IMR-90 (cell line): ENCODE data around the gene MYF6. TPM values are rescaled to one million over a fixed set of nuclear protein-coding genes. Genes with fewer than 3 reads are reported as not detected.

Source experiments
- ATAC-seq: fragments of 200-7000 bp; cut with Tn5 transposase; 2 replicates; pipeline ENCODE4 v1.9.1; 2020; ENCODE audit warnings: low read depth, mild to moderate bottlenecking, moderate library complexity
- BruUV-seq: library from RNA; stranded (reverse); fragments of 400-500 nt; replicated peaks from 2 replicates; lab custom pipeline; 2021; lab: Mats Ljungman, UMichigan
- CTCF ChIA-PET: fragments of 300-600 bp; formaldehyde crosslinking; extraction: SDS; loops from one replicate; lab custom pipeline; 2021; ENCODE audit warnings: antibody characterized with exemption; lab: Yijun Ruan, JAX
- POLR2A ChIA-PET: fragments of 300-600 bp; sonication (Branson Sonifier 250); formaldehyde crosslinking; loops from one replicate; lab custom pipeline; 2022; ENCODE audit warnings: antibody characterized with exemption; ENCODE audit not compliant: unreplicated experiment; lab: Charles Lee
- DNase-seq: peaks from one replicate; pipeline ENCODE4 v3.0.0; 2013
- H2AFZ ChIP-seq: replicated peaks from 2 replicates; pipeline ENCODE3; 2013; ENCODE audit warnings: low read length, mild to moderate bottlenecking; ENCODE audit not compliant: poor library complexity
- H2AK5ac ChIP-seq: 2 replicates; pipeline ENCODE4 v1.6.1; 2013; ENCODE audit warnings: low read depth, low read length, inconsistent platforms
- H2AK9ac ChIP-seq: replicated peaks from 2 replicates; pipeline ENCODE3; 2013; ENCODE audit warnings: mild to moderate bottlenecking, low read depth, low read length, moderate library complexity; ENCODE audit not compliant: poor library complexity
- H2BK120ac ChIP-seq: 2 replicates; pipeline ENCODE4 v1.6.1; 2013; ENCODE audit warnings: low read depth, low read length, inconsistent platforms
- H2BK15ac ChIP-seq: 3 replicates; pipeline ENCODE4 v1.6.1; 2013; ENCODE audit warnings: low read depth, low read length, inconsistent platforms
- H2BK20ac ChIP-seq: 2 replicates; pipeline ENCODE4 v1.6.1; 2013; ENCODE audit warnings: low read depth, mild to moderate bottlenecking, inconsistent platforms, low read length, moderate library complexity
- H2BK5ac ChIP-seq: 2 replicates; pipeline ENCODE4 v1.6.1; 2013; ENCODE audit warnings: mild to moderate bottlenecking, low read depth, low read length, inconsistent platforms; ENCODE audit not compliant: poor library complexity, severe bottlenecking
- H3K14ac ChIP-seq: replicated peaks from 2 replicates; pipeline ENCODE4 v1.6.1; 2013; ENCODE audit warnings: low read depth, low read length, inconsistent platforms
- H3K18ac ChIP-seq: 2 replicates; pipeline ENCODE4 v1.6.1; 2013; ENCODE audit warnings: low read depth, low read length, control low read depth
- H3K23ac ChIP-seq: 2 replicates; pipeline ENCODE4 v1.6.1; 2013; ENCODE audit warnings: low read depth, low read length, inconsistent platforms
- H3K27ac ChIP-seq: 2 replicates; pipeline ENCODE4 v1.5.1; 2013; ENCODE audit warnings: mild to moderate bottlenecking, control low read depth, low read length; ENCODE audit not compliant: insufficient read depth
- H3K27me3 ChIP-seq: 2 replicates; pipeline ENCODE4 v1.6.1; 2013; ENCODE audit warnings: low read length; ENCODE audit not compliant: control insufficient read depth, insufficient read depth
- H3K36me3 ChIP-seq: 2 replicates; pipeline ENCODE4 v1.6.1; 2013; ENCODE audit warnings: low read length, mixed read lengths; ENCODE audit not compliant: control insufficient read depth, insufficient read depth
- H3K4ac ChIP-seq: 2 replicates; pipeline ENCODE4 v1.6.1; 2013; ENCODE audit warnings: low read depth, low read length, inconsistent platforms
- H3K4me1 ChIP-seq: 2 replicates; pipeline ENCODE4 v1.6.1; 2013; ENCODE audit warnings: low read length, mixed read lengths; ENCODE audit not compliant: control insufficient read depth, insufficient read depth
- H3K4me2 ChIP-seq: 2 replicates; pipeline ENCODE4 v1.6.1; 2013; ENCODE audit warnings: low read depth, mild to moderate bottlenecking, control low read depth, low read length, moderate library complexity
- H3K4me3 ChIP-seq: 2 replicates; pipeline ENCODE4 v1.5.1; 2013; ENCODE audit warnings: low read depth, mild to moderate bottlenecking, control low read depth, low read length, moderate library complexity; ENCODE audit not compliant: insufficient read depth
- H3K56ac ChIP-seq: 2 replicates; pipeline ENCODE4 v1.6.1; 2013; ENCODE audit warnings: low read length, inconsistent platforms; ENCODE audit not compliant: insufficient read depth; ENCODE audit errors: extremely low read depth
- H3K79me1 ChIP-seq, 2 experiments: 2 replicates each; pipeline ENCODE4 v1.6.1; 2013; ENCODE audit warnings: low read length in 2 of 2, inconsistent platforms in 1 of 2, low read depth in 1 of 2
- H3K9ac ChIP-seq: 2 replicates; pipeline ENCODE4 v1.6.1; 2013; ENCODE audit warnings: low read depth, low read length, control low read depth
- H3K9me1 ChIP-seq: 2 replicates; pipeline ENCODE4 v1.6.1; 2013; ENCODE audit warnings: low read length, inconsistent platforms; ENCODE audit not compliant: insufficient read depth
- H3K9me3 ChIP-seq: 2 replicates; pipeline ENCODE4 v1.6.1; 2013; ENCODE audit warnings: low read length; ENCODE audit not compliant: control insufficient read depth, insufficient read depth
- H4K20me1 ChIP-seq: 2 replicates; pipeline ENCODE4 v1.6.1; 2013; ENCODE audit warnings: low read length, inconsistent platforms; ENCODE audit not compliant: insufficient read depth
- H4K5ac ChIP-seq: 2 replicates; pipeline ENCODE4 v1.6.1; 2013; ENCODE audit warnings: mild to moderate bottlenecking, low read depth, low read length, control low read depth
- H4K8ac ChIP-seq, 2 experiments: 2 replicates each; pipeline ENCODE4 v1.6.1; 2013; ENCODE audit warnings: low read depth in 2 of 2, low read length in 2 of 2, control low read depth in 1 of 2, inconsistent platforms in 1 of 2
- H4K91ac ChIP-seq: 2 replicates; pipeline ENCODE4 v1.6.1; 2013; ENCODE audit warnings: low read depth, low read length, inconsistent platforms; ENCODE audit not compliant: insufficient read depth
- BHLHE40 ChIP-seq: fragments of 150-350 bp; IDR thresholded peaks from 2 replicates; pipeline ENCODE4 v1.6.1; 2016; ENCODE audit warnings: mild to moderate bottlenecking, low read depth, low read length
- FOS ChIP-seq: fragments of 150-350 bp; IDR thresholded peaks from 2 replicates; pipeline ENCODE4 v1.6.1; 2016; ENCODE audit warnings: low read depth, low read length
- MAZ ChIP-seq: IDR thresholded peaks from 2 replicates; pipeline ENCODE4 v1.6.1; 2012; ENCODE audit warnings: low read depth, mild to moderate bottlenecking, low read length, improper control_type of control experiment, moderate library complexity, borderline replicate concordance
- NFE2L2 ChIP-seq: fragments of 150-350 bp; IDR thresholded peaks from 2 replicates; pipeline ENCODE4 v1.6.1; 2016; ENCODE audit warnings: low read depth, mild to moderate bottlenecking, low read length
- POLR2A ChIP-seq: IDR thresholded peaks from 2 replicates; pipeline ENCODE4 v1.6.1; 2012; ENCODE audit warnings: mild to moderate bottlenecking, low read depth, low read length
- RCOR1 ChIP-seq: IDR thresholded peaks from 2 replicates; pipeline ENCODE4 v1.6.1; 2012; ENCODE audit warnings: mild to moderate bottlenecking, low read length, improper control_type of control experiment; ENCODE audit not compliant: insufficient replicate concordance
- RFX5 ChIP-seq: IDR thresholded peaks from 2 replicates; pipeline ENCODE4 v1.8.0; 2012; ENCODE audit warnings: low read depth, mild to moderate bottlenecking, low read length, moderate library complexity
- WGBS, 2 experiments: methylation state at CpG; one replicate each; pipeline versions ENCODE4 v1.1.5 to v1.1.7; 2013; ENCODE audit warnings: missing lambda C conversion rate in 2 of 2; ENCODE audit not compliant: insufficient read length in 1 of 2; ENCODE audit errors: extremely low coverage in 2 of 2; 5-methylcytosine and 5-hydroxymethylcytosine counted together
- dilution Hi-C: fragments of 300-500 bp; cut with HindIII; formaldehyde crosslinking; loops from one replicate; pipeline ENCODE4 v1.14.3; 2018; ENCODE audit warnings: low sequenced_read_pairs; ENCODE audit not compliant: unreplicated experiment
- in situ Hi-C: fragments of 300-500 bp; cut with MboI; formaldehyde crosslinking; loops from 3 replicates; pipeline ENCODE4 v1.14.3; 2019; ENCODE audit warnings: low sequenced_read_pairs, inconsistent platforms, mixed read lengths
- intact Hi-C: fragments of 100-400 bp; cut with micrococcal nuclease; formaldehyde crosslinking; loops from 2 replicates; pipeline ENCODE4 v1.10.0; 2022
- polyA plus RNA-seq, 3 experiments: library from polyadenylated mRNA; depleted of rRNA; stranded (reverse); fragments of >200 nt; gene quantifications; 2 replicates each; pipeline ENCODE4 v1.2.3, GENCODE V29; 2012; ENCODE audit warnings: low replicate concordance in 1 of 3
- total RNA-seq: library from RNA; depleted of rRNA; stranded (reverse); fragments of >200 nt; gene quantifications from 2 replicates; pipeline ENCODE4 v1.2.3, GENCODE V29; 2012
- TF ChIP-seq, protein P1 (sequence below): conservative IDR thresholded peaks from 2 replicates; pipeline ENCODE4 v1.5.1; 2012; ENCODE audit warnings: mild to moderate bottlenecking, low read depth, low read length, improper control_type of control experiment
- TF ChIP-seq, protein P2 (sequence below): fragments of 150-350 bp; IDR thresholded peaks from 2 replicates; pipeline ENCODE4 v1.6.1; 2016; ENCODE audit warnings: low read depth, mild to moderate bottlenecking, low read length, moderate library complexity, borderline replicate concordance
- TF ChIP-seq, protein P3 (sequence below): fragments of 150-350 bp; IDR thresholded peaks from 2 replicates; pipeline ENCODE4 v1.6.1; 2017; ENCODE audit warnings: mild to moderate bottlenecking, antibody characterized with exemption, low read length, low read depth

MYF6 gene
- total and polyA plus RNA-seq, 2 of the 4 experiments (the other 2 are of a cell fraction) = not detected

DNA sequence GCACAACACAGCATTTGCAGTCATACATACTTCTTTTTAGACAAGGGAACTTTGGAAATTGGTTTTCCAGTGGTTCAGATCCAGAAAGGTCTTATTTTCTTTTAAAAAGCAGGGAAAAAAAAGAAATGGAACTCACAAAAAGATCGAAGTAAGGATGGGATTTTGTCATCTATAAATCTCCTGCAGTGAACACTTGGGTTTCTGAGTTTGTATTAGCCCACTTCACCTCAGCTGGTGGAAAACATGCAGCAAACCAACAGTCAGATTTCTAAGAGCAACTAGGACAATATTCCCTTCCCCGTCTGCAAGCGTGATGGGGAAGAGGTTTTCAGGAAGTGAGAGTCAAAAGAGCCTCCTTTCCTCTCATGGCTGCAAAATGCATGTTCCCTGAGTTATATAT is 13.9 kb downstream of the MYF6 start:
- Histone ChIP-seq H2BK5ac (no peak overlapping the region), H2BK20ac (no peak overlapping the region), H4K8ac (no peak overlapping the region), H2BK120ac (no peak overlapping the region), H3K4ac (no peak overlapping the region), H4K20me1 (no peaks in the 10 kb centered on the region), H3K79me1 (no peaks in the 10 kb centered on the region), H3K23ac (no peak overlapping the region), H3K36me3 (no peaks in the 10 kb centered on the region), H3K9me3 (no peaks in the 10 kb centered on the region), H3K18ac (no peak overlapping the region), H2AK9ac (no peak overlapping the region), H3K4me1 (no peaks in the 10 kb centered on the region), H3K4me3 (no peak overlapping the region), H4K5ac (no peak overlapping the region), H3K14ac (no peak overlapping the region), H3K27me3 (no peaks in the 10 kb centered on the region), H2AFZ (no peak overlapping the region), H3K9me1 (no peaks in the 10 kb centered on the region), H3K27ac (no peak overlapping the region), H2BK15ac (no peak overlapping the region), H4K91ac (no peak overlapping the region), H3K4me2 (no peak overlapping the region), H2AK5ac (no peak overlapping the region), H3K9ac (no peak overlapping the region), H3K56ac (no peak overlapping the region)
- POLR2A ChIA-PET = no interaction called here
- CTCF ChIA-PET = no interaction called here
- WGBS, 2 experiments = no CpG with 5 or more reads among the region's 3 CpGs
- no TSS peak for BruUV-seq
- dilution Hi-C loops (no loop called here), in situ Hi-C loops (no loop called here), intact Hi-C loops (no loop called here)
- TF ChIP-seq RCOR1 (no peak), POLR2A (no peak), MAZ (no peak), BHLHE40 (no peak), FOS (no peak), NFE2L2 (no peak), RFX5 (no peak)
- TF ChIP-seq, protein P1, sequence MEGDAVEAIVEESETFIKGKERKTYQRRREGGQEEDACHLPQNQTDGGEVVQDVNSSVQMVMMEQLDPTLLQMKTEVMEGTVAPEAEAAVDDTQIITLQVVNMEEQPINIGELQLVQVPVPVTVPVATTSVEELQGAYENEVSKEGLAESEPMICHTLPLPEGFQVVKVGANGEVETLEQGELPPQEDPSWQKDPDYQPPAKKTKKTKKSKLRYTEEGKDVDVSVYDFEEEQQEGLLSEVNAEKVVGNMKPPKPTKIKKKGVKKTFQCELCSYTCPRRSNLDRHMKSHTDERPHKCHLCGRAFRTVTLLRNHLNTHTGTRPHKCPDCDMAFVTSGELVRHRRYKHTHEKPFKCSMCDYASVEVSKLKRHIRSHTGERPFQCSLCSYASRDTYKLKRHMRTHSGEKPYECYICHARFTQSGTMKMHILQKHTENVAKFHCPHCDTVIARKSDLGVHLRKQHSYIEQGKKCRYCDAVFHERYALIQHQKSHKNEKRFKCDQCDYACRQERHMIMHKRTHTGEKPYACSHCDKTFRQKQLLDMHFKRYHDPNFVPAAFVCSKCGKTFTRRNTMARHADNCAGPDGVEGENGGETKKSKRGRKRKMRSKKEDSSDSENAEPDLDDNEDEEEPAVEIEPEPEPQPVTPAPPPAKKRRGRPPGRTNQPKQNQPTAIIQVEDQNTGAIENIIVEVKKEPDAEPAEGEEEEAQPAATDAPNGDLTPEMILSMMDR = no peak
- TF ChIP-seq, protein P2, sequence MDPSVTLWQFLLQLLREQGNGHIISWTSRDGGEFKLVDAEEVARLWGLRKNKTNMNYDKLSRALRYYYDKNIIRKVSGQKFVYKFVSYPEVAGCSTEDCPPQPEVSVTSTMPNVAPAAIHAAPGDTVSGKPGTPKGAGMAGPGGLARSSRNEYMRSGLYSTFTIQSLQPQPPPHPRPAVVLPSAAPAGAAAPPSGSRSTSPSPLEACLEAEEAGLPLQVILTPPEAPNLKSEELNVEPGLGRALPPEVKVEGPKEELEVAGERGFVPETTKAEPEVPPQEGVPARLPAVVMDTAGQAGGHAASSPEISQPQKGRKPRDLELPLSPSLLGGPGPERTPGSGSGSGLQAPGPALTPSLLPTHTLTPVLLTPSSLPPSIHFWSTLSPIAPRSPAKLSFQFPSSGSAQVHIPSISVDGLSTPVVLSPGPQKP = no peak
- TF ChIP-seq, protein P3, sequence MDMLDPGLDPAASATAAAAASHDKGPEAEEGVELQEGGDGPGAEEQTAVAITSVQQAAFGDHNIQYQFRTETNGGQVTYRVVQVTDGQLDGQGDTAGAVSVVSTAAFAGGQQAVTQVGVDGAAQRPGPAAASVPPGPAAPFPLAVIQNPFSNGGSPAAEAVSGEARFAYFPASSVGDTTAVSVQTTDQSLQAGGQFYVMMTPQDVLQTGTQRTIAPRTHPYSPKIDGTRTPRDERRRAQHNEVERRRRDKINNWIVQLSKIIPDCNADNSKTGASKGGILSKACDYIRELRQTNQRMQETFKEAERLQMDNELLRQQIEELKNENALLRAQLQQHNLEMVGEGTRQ = no peak
- no peak for DNase-seq
- ATAC-seq = no peak
